PFSK-1 (cell line): ENCODE data around the gene PLEK2.

Source experiments
- FOXP2 ChIP-seq: optimal IDR thresholded peaks from 2 replicates; pipeline ENCODE3; 2011; ENCODE audit warnings: borderline replicate concordance, control low read depth, inconsistent platforms; ENCODE audit not compliant: insufficient read depth; ENCODE audit errors: extremely low read length, extremely low read depth
- POLR2AphosphoS5 ChIP-seq: IDR thresholded peaks from 2 replicates; pipeline ENCODE4 v1.6.1; 2012; ENCODE audit warnings: low read depth, mild to moderate bottlenecking, control low read depth, low read length, moderate library complexity
- SIN3A ChIP-seq: IDR thresholded peaks from 2 replicates; pipeline ENCODE4 v1.6.1; 2012; ENCODE audit warnings: mild to moderate bottlenecking, low read length, moderate library complexity, borderline replicate concordance; ENCODE audit not compliant: insufficient read depth
- TAF1 ChIP-seq: IDR thresholded peaks from 2 replicates; pipeline ENCODE4 v1.6.1; 2012; ENCODE audit warnings: low read length, control low read depth, borderline replicate concordance; ENCODE audit not compliant: insufficient read depth
- TF ChIP-seq, protein P1 (sequence below), 2 experiments: IDR thresholded peaks; 2 replicates each; pipeline versions ENCODE4 v1.6.1 to v1.8.0; 2011 to 2012; ENCODE audit warnings: low read depth in 2 of 2, low read length in 2 of 2, control low read depth in 1 of 2, inconsistent platforms in 1 of 2, mild to moderate bottlenecking in 1 of 2, moderate library complexity in 1 of 2; ENCODE audit not compliant: insufficient read depth in 1 of 2

DNA sequence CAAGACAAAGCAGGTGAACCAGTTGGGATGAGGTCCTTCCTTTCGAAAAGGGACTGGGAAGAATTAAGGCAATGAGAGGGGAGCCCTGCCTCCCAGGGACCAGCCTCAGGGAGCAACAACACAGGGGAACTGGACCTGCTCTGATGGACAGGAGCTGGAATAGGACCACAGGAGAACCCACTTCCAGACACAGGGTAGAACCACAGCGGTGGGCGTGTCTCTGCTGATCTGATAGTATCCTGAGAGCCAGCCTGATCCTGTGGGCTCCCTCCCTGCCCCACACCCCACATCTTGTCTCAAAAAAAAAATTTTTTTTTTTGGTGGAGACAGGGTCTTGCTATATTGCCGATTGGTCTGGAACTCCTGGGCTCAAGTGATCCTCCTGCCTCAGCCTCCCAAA lies 13.6 kb upstream of the PLEK2 start:
- TF ChIP-seq, protein P1, sequence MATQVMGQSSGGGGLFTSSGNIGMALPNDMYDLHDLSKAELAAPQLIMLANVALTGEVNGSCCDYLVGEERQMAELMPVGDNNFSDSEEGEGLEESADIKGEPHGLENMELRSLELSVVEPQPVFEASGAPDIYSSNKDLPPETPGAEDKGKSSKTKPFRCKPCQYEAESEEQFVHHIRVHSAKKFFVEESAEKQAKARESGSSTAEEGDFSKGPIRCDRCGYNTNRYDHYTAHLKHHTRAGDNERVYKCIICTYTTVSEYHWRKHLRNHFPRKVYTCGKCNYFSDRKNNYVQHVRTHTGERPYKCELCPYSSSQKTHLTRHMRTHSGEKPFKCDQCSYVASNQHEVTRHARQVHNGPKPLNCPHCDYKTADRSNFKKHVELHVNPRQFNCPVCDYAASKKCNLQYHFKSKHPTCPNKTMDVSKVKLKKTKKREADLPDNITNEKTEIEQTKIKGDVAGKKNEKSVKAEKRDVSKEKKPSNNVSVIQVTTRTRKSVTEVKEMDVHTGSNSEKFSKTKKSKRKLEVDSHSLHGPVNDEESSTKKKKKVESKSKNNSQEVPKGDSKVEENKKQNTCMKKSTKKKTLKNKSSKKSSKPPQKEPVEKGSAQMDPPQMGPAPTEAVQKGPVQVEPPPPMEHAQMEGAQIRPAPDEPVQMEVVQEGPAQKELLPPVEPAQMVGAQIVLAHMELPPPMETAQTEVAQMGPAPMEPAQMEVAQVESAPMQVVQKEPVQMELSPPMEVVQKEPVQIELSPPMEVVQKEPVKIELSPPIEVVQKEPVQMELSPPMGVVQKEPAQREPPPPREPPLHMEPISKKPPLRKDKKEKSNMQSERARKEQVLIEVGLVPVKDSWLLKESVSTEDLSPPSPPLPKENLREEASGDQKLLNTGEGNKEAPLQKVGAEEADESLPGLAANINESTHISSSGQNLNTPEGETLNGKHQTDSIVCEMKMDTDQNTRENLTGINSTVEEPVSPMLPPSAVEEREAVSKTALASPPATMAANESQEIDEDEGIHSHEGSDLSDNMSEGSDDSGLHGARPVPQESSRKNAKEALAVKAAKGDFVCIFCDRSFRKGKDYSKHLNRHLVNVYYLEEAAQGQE (IDR thresholded peaks at IDR 0.05; ENCODE audit: insufficient read depth in 1 of 2, low read depth in 2 of 2, low read length in 2 of 2): no peak
- TF ChIP-seq TAF1 (no peak), SIN3A (no peak), POLR2AphosphoS5 (no peak), FOXP2 (no peak)
